HT1080 (cell line): ENCODE results near the gene GLOD5. TPM values are rescaled to one million over a fixed set of nuclear protein-coding genes. Genes with fewer than 3 reads are reported as not detected.
"Not testable (repeated sequence)": the region's sequence is repeated elsewhere in the genome, so short reads cannot be mapped to it uniquely, and the experiment has no call there.

Source experiments
- DNase-seq: peaks from one replicate; pipeline ENCODE4 v3.0.0-alpha.2; 2015; ENCODE audit warnings: low read depth
- total RNA-seq: library from RNA; depleted of rRNA; stranded (reverse); fragments of >200 nt; shearing (Covaris generic); gene quantifications from 2 replicates; pipeline ENCODE4 v1.2.3, GENCODE V29; 2014

GLOD5 gene
- total RNA-seq, 1 experiment from 2014 or later: not detected

- DNase-seq: no peak
These were observed 30.7 kb downstream of the GLOD5 start for GRCh38 chrX:48792219-48792618.

- DNase-seq: no peak
These were observed 32.4 kb downstream of the GLOD5 start for GRCh38 chrX:48793935-48794334.

DNA sequence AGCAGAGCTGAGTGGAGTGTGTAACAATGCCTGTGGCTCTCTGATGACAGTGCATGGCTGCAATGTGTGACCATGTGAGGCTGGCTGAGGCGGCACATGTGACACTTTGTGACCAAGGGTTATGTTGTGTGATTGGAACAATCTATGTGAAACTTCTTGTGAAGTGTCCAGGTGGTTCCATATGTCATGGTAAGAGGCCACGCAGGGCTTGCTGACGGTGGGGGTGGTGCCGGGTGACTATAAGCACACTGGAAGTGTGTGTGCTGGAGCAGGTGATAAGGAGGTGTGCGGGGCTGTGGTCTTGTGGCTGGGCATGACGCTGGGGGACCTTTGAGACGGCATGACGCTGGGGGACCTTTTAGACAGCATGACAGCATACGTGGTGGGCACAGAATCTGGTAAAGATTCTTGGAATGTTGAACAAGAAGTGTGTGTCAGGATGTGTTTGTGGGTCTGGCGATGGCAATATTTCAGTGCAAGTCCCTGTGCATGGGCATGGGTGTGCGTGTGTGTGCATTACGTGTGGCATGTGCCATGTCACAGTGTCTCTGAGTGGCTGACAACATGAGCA lies 32.9 kb downstream of the GLOD5 start:
- DNase-seq: no peak

GRCh38 chrX:48794911-48795515 lies 33.5 kb downstream of the GLOD5 start:
- DNase-seq: peak; percentile 58

DNA sequence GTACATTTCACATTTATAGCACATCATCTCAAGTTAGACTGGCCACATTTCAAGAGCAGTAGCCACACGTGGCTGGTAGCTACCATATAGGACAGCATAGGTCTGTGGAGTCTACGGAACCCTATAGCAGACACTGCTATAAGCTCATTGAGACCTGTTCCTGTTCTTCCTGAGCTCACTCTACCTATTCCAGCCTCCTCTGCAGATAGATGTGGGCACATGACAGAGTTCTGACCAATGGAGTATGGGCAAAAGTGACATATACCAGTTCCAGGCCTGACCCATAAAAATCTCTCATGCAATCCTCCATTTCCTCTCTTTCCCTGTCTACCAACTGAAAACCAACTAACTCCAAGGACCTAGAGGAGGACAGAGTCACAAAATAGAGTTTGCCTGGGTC lies 36.8 kb downstream of the GLOD5 start:
- DNase-seq: no peak

DNA sequence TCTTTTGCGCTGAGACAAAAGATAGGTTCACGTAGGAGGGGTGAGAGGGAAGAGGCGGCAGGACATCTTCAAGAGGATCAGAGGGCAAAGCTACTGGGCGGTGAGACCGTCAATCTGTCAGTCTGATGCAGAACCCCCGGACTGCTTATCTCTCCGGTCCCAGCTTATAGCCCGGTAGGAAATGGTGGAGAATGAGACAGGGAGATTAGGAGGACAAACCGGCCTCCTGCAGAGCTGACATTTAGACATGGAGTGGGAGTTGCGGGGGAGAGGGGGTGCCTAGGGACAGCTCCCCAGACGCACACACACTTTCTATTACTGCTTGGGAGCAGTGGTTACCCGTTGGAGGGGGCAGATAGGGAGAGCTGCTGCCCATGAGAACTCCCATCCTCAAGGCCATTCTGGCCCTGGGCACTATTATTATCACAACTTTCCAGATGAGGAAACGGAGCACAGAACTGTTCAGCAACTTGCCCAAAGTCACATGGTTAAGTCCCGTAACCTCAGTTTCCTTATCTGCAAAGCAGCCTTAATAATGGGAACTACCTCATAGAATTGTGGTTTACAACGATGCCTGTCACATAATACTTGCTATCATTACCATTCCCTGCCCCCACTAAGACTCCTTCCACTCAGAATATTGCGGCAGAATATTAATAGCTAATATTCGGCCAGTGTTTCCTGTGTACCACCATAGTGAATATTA lies 39.2 kb downstream of the GLOD5 start:
- no peak for DNase-seq

- peak; percentile 99 for DNase-seq
These were observed 39.9 kb downstream of the GLOD5 start, which contains the start of gene HDAC6 for GRCh38 chrX:48801280-48802088. Gene HDAC6, plus strand, starts transcription at chrX:48802067. Its CDS starts 626 bp downstream, at chrX:48802693.

DNA sequence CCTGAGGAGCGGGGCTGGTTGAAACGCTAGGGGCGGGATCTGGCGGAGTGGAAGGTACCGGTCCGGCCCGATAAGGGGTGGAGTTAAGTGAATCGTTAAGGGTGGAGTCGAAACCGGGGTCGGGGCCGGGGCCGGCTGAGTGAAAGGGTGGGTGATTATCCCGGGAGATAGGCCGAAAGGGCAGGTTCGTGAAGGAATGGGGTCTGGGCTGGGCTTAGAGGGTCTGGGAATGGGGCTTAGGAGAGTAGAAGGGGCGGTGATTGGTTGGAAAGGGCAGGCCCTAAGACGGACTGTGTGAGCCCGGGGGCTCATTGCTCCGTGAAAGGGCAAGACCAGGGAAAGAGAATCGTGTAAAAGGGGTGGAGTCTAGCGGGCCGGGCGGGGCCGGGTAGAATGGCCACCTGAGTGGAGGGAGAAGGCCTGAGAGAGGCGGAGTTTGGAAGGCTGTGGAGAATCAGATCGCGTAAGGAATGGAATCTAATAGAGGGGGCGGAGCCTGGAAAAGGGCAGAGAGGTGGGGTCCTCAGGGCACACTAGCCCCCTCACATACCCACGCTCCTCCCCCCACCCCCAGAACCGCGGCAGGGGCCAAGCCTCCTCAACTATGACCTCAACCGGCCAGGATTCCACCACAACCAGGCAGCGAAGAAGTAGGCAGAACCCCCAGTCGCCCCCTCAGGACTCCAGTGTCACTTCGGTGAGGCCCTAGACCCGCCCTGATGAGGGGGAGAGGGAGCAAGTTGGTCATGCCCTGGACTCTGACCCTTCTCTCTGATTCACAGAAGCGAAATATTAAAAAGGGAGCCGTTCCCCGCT lies 40.8 kb downstream of the GLOD5 start:
- DNase-seq: peak; percentile 86

DNA sequence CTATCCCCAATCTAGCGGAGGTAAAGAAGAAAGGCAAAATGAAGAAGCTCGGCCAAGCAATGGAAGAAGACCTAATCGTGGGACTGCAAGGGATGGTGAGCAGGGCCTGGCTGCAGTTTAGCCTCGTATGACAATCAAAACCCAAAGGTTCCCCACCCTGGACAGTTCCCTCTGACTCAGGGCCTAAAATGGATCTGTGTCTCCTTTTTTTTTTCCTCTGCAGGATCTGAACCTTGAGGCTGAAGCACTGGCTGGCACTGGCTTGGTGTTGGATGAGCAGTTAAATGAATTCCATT lies 41.3 kb downstream of the GLOD5 start:
- DNase-seq: no peak

GRCh38 chrX:48806081-48806480 lies 44.5 kb downstream of the GLOD5 start:
- no peak for DNase-seq

GRCh38 chrX:48813644-48814043 lies 52.1 kb downstream of the GLOD5 start:
- no peak for DNase-seq

GRCh38 chrX:48814722-48815121 lies 53.2 kb downstream of the GLOD5 start:
- DNase-seq: no peak

GRCh38 chrX:48815266-48815665 lies 53.7 kb downstream of the GLOD5 start:
- DNase-seq: no peak

DNA sequence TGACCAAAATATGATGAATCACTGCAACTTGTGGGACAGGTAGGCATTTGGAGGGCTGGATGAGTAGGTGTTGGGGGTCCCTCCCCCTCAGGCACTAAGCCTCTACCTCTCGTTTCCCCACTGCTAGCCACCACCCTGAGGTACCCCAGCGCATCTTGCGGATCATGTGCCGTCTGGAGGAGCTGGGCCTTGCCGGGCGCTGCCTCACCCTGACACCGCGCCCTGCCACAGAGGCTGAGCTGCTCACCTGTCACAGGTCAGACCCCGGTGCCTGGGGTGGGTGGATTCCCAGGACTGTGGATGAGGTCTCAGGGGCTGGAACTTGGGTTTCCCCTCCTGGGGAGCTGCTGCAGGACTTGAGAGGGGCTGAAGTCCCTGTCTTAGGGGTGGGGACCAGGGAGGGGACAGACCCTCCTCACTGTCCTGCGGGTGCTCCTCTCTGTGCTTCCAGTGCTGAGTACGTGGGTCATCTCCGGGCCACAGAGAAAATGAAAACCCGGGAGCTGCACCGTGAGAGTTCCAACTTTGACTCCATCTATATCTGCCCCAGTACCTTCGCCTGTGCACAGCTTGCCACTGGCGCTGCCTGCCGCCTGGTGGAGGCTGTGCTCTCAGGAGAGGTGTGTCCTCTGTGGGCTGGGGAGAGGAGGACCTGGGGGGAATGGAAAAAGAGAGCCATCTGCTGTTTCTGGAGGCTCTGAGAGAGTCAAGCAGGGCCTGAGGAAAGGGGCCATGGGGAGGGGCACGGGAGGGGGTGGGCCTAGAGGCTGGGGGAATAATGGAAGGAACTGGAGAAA lies 54.7 kb downstream of the GLOD5 start:
- no peak for DNase-seq

DNA sequence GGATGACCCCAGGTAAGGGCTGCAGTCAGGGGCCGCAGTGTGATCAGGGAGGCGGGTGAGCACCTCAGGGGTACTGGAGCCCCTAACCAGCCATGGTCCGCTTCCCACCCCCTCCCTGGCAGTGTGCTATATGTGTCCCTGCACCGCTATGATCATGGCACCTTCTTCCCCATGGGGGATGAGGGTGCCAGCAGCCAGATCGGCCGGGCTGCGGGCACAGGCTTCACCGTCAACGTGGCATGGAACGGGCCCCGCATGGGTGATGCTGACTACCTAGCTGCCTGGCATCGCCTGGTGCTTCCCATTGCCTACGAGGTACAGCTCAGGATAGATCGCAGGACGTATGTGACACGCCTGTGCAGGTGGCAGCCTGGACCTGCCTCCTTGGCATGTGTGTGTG lies 56.6 kb downstream of the GLOD5 start:
- no peak for DNase-seq

DNA sequence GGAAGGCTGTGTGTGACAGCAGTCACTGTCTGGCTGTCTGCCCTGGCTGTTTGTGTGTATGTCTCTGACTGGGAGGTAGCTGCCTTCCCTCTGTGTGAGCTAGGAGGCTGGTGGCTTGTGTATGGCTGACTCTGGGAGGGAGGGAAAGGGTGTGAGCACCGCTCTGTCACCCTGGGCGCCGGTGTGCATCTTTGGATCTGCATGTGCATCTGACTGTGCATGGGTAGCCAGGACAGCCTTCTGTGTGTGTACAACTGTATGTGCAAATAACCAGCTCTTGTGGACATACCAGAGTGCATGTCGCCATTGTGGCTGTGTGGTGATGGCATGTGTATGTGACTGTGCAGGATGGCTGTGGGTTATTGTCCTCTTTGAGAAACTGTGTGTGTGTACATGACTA lies 57.3 kb downstream of the GLOD5 start:
- DNase-seq: no peak

- DNase-seq: not testable (repeated sequence)
These were observed 57.8 kb downstream of the GLOD5 start for GRCh38 chrX:48819394-48819793.

DNA sequence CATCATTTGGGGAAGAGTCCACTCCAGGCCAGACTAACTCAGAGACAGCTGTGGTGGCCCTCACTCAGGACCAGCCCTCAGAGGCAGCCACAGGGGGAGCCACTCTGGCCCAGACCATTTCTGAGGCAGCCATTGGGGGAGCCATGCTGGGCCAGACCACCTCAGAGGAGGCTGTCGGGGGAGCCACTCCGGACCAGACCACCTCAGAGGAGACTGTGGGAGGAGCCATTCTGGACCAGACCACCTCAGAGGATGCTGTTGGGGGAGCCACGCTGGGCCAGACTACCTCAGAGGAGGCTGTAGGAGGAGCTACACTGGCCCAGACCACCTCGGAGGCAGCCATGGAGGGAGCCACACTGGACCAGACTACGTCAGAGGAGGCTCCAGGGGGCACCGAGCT lies 61.5 kb downstream of the GLOD5 start:
- no peak for DNase-seq
